ENCODE results near the gene IFITM2.
A peak's percentile ranks its signal among the peaks of the same experiment; 100 is the strongest.
"Not testable (repeated sequence)": the region's sequence is repeated elsewhere in the genome, so short reads cannot be mapped to it uniquely, and the experiment has no call there.

IFITM2 gene

GRCh38 chr11:306645-307371 is 808 bp upstream of the IFITM2 start:
- no peak for DNase-seq (ENCODE audit: low read depth in 3 of 3, low spot score in 1 of 3)

- DNase-seq (ENCODE audit: low read depth in 3 of 3, low spot score in 1 of 3), result not testable (repeated sequence)
Observed at GRCh38 chr11:308740-309665, 1.4 kb downstream of the IFITM2 start.

- DNase-seq (ENCODE audit: low read depth in 3 of 3, low spot score in 1 of 3), result not testable (repeated sequence)
Observed at GRCh38 chr11:309979-310572, 2.5 kb downstream of the IFITM2 start.

- not testable (repeated sequence) for DNase-seq (ENCODE audit: low read depth in 3 of 3, low spot score in 1 of 3)
Observed at GRCh38 chr11:311013-311748, 3.6 kb downstream of the IFITM2 start.

GRCh38 chr11:312092-312816 is 4.6 kb downstream of the IFITM2 start:
- DNase-seq (ENCODE audit: low read depth in 3 of 3, low spot score in 1 of 3), result no peak

GRCh38 chr11:313304-313786 is 5.7 kb downstream of the IFITM2 start:
- no peak for DNase-seq (ENCODE audit: low read depth in 3 of 3, low spot score in 1 of 3)

GRCh38 chr11:313787-314553 is 6.4 kb downstream of the IFITM2 start, which contains the start of gene IFITM1:
Gene IFITM1 (plus strand): TSS chr11:314040. CDS start chr11:314171, 131 bp downstream.
- peak in 1 of 3 donors; percentile 33 for DNase-seq (ENCODE audit: low read depth in 3 of 3, low spot score in 1 of 3)

- DNase-seq (ENCODE audit: low read depth in 3 of 3, low spot score in 1 of 3), result not testable (repeated sequence)
Observed at GRCh38 chr11:314554-314875, 6.9 kb downstream of the IFITM2 start.

- DNase-seq (ENCODE audit: low read depth in 3 of 3, low spot score in 1 of 3), result no peak
Observed at GRCh38 chr11:315051-315481, 7.5 kb downstream of the IFITM2 start.

- no peak for DNase-seq (ENCODE audit: low read depth in 3 of 3, low spot score in 1 of 3)
Observed at GRCh38 chr11:315516-315994, 7.9 kb downstream of the IFITM2 start.

- no peak for DNase-seq (ENCODE audit: low read depth in 3 of 3, low spot score in 1 of 3)
Observed at GRCh38 chr11:316031-316701, 8.6 kb downstream of the IFITM2 start.

GRCh38 chr11:316891-317301 is 9.3 kb downstream of the IFITM2 start:
- DNase-seq (ENCODE audit: low read depth in 3 of 3, low spot score in 1 of 3), result no peak

- not testable (repeated sequence) for DNase-seq (ENCODE audit: low read depth in 3 of 3, low spot score in 1 of 3)
Observed at GRCh38 chr11:317668-318404, 10.2 kb downstream of the IFITM2 start.

GRCh38 chr11:318405-319120 is 10.9 kb downstream of the IFITM2 start:
- not testable (repeated sequence) for DNase-seq (ENCODE audit: low read depth in 3 of 3, low spot score in 1 of 3)

- not testable (repeated sequence) for DNase-seq (ENCODE audit: low read depth in 3 of 3, low spot score in 1 of 3)
Observed at GRCh38 chr11:319121-319887, 11.7 kb downstream of the IFITM2 start.

GRCh38 chr11:319888-320273 is 12.3 kb downstream of the IFITM2 start:
- DNase-seq (ENCODE audit: low read depth in 3 of 3, low spot score in 1 of 3), result not testable (repeated sequence)

- no peak for DNase-seq (ENCODE audit: low read depth in 3 of 3, low spot score in 1 of 3)
Observed at GRCh38 chr11:324156-324555, 16.5 kb downstream of the IFITM2 start.
